CD4-positive, alpha-beta memory T cell (primary cell): ENCODE results near the gene OXCT2. TPM values are rescaled to one million over a fixed set of nuclear protein-coding genes. Genes with fewer than 3 reads are reported as not detected.

ENCODE experiments used
- CTCF ChIA-PET: fragments of 350-600 bp; sonication (Branson Sonifier 250); formaldehyde crosslinking; loops from one replicate; lab custom pipeline; 2021; ENCODE audit warnings: inconsistent platforms; ENCODE audit not compliant: partially characterized antibody; lab: Charles Lee
- POLR2A ChIA-PET: fragments of 350-600 bp; sonication (Branson Sonifier 250); formaldehyde crosslinking; loops from one replicate; lab custom pipeline; 2021; ENCODE audit not compliant: partially characterized antibody; lab: Charles Lee
- DNase-seq, 5 donors: peaks; one replicate each; pipeline versions ENCODE4 v3.0.0 to v3.0.0-alpha.2; 2020 to 2022; ENCODE audit warnings: mixed read lengths in 1 of 5
- H3K27ac ChIP-seq: one replicate; pipeline ENCODE4 v1.7.0; 2013; ENCODE audit warnings: low read depth, low read length
- H3K27me3 ChIP-seq: 2 replicates; pipeline ENCODE4 v1.7.0; 2013; ENCODE audit warnings: mild to moderate bottlenecking, low read length, moderate library complexity; ENCODE audit not compliant: insufficient read depth
- H3K36me3 ChIP-seq: 2 replicates; pipeline ENCODE4 v1.7.0; 2013; ENCODE audit warnings: mild to moderate bottlenecking, low read length, moderate library complexity; ENCODE audit not compliant: insufficient read depth
- H3K4me1 ChIP-seq: 2 replicates; pipeline ENCODE4 v1.7.0; 2013; ENCODE audit warnings: mild to moderate bottlenecking, low read length, moderate library complexity; ENCODE audit not compliant: insufficient read depth
- H3K4me3 ChIP-seq, 2 donors: one replicate each; pipeline ENCODE4 v1.7.0; 2013; ENCODE audit warnings: low read length in 2 of 2, mild to moderate bottlenecking in 1 of 2
- H3K9me3 ChIP-seq, 2 donors: one replicate each; pipeline ENCODE4 v1.7.0; 2013; ENCODE audit warnings: low read length in 2 of 2, control low read depth in 1 of 2; ENCODE audit not compliant: control insufficient read depth in 1 of 2
- H3K27ac Mint-ChIP-seq, 7 donors: one replicate each; pipeline ENCODE4 v1.8.0; 2020 to 2021; ENCODE audit warnings: mixed read lengths in 7 of 7, mild to moderate bottlenecking in 6 of 7, inconsistent platforms in 3 of 7, moderate library complexity in 3 of 7
- H3K27me3 Mint-ChIP-seq, 2 donors: one replicate each; pipeline ENCODE4 v1.8.0; 2020 to 2021; ENCODE audit warnings: mixed read lengths in 2 of 2
- H3K36me3 Mint-ChIP-seq, 2 donors: one replicate each; pipeline ENCODE4 v1.8.0; 2020 to 2021; ENCODE audit warnings: mixed read lengths in 2 of 2, inconsistent platforms in 1 of 2, mild to moderate bottlenecking in 1 of 2
- H3K4me1 Mint-ChIP-seq, 4 donors: one replicate each; pipeline ENCODE4 v1.8.0; 2020 to 2021; ENCODE audit warnings: mixed read lengths in 4 of 4, mild to moderate bottlenecking in 1 of 4
- H3K4me3 Mint-ChIP-seq, 8 donors: one replicate each; pipeline ENCODE4 v1.8.0; 2020 to 2021; ENCODE audit warnings: mixed read lengths in 8 of 8, mild to moderate bottlenecking in 7 of 8, moderate library complexity in 6 of 8, inconsistent platforms in 3 of 8
- H3K9me3 Mint-ChIP-seq, 8 donors: one replicate each; pipeline ENCODE4 v1.8.0; 2020 to 2021; ENCODE audit warnings: mixed read lengths in 8 of 8, mild to moderate bottlenecking in 5 of 8, inconsistent platforms in 3 of 8, moderate library complexity in 1 of 8
- intact Hi-C: fragments of 100-400 bp; cut with micrococcal nuclease; formaldehyde crosslinking; loops from one replicate; pipeline ENCODE4 v1.15.1; 2023
- polyA plus RNA-seq, 2 donors: library from polyadenylated mRNA; unstranded; fragments of 300-500 nt; fragmentation: Illumina TruSeq; gene quantifications; one replicate each; pipeline ENCODE4 v1.2.3, GENCODE V29; 2021
- total RNA-seq, 2 experiments: library from RNA; stranded (reverse); gene quantifications; one replicate each; pipeline ENCODE4 v1.2.3, GENCODE V29; 2021

The OXCT2 gene
- total and polyA plus RNA-seq, 4 experiments from 2014 or later: 0.36 TPM; not detected in 3

DNA sequence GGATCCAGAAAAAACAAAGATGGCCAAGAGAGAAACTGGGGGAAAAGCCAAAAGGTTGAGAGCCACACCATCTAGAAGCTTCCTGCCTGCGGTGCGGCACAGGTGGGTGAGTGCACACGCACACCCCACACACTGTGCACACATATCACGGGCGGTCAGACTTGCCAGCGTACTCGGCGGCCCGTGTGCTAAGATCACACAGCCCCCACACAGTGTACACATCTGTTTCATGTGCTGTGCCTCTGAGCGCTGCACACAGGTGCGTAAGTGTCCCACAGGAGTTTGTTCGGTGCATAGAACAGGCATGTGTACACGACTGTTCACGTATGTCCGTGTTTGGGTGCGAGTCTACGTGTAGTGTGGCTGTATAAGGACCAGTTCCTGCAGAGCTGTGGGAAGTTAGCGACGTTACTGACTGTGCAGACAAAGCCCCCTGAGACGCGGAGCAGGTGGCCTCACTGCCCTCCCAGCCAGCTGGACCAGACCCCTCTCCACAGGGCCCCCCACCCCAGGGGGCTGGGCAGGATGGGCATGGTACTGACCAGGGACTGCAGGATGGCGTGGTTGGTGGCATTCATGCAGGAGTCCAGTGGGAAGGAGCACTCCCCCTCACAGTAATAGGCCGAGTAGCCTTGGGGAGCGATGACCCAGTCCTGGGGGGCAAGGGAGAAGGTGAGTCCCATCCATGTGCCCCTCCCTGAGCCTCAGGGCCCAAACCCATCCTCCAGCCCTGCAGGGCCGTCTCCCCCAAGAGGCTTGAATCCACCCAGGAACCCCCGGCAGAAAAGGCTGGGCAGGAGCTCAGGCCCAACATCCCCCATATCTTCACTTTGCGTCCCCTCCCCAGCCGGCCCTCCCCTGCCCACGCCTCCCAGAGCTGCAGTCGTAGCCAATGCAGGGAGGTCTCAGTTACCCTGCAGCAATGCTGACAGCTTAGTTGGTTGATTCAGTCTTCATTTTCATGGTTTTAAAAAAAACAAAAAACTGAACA lies 8.3 kb downstream of the OXCT2 start:
- ChIA-PET POLR2A (no interaction called here), CTCF (no interaction called here)
- Mint-ChIP-seq H3K9me3 (no peaks in the 10 kb centered on the region), H3K27ac (no peak overlapping the region), H3K4me1 (no peaks in the 10 kb centered on the region), H3K27me3 (no peaks in the 10 kb centered on the region), H3K36me3 (peaks cover 24 to 28% of the 10 kb centered on the region in 2 donors), H3K4me3 (no peak overlapping the region)
- no peaks in the 10 kb centered on the region for H3K9me3 ChIP-seq
- no peaks in the 10 kb centered on the region for H3K27me3 ChIP-seq
- H3K4me3 ChIP-seq: no peak overlapping the region
- no peak overlapping the region for H3K27ac ChIP-seq
- no peaks in the 10 kb centered on the region for H3K4me1 ChIP-seq
- H3K36me3 ChIP-seq: no peaks in the 10 kb centered on the region
- no peak for DNase-seq
- intact Hi-C loops: no loop called here

DNA sequence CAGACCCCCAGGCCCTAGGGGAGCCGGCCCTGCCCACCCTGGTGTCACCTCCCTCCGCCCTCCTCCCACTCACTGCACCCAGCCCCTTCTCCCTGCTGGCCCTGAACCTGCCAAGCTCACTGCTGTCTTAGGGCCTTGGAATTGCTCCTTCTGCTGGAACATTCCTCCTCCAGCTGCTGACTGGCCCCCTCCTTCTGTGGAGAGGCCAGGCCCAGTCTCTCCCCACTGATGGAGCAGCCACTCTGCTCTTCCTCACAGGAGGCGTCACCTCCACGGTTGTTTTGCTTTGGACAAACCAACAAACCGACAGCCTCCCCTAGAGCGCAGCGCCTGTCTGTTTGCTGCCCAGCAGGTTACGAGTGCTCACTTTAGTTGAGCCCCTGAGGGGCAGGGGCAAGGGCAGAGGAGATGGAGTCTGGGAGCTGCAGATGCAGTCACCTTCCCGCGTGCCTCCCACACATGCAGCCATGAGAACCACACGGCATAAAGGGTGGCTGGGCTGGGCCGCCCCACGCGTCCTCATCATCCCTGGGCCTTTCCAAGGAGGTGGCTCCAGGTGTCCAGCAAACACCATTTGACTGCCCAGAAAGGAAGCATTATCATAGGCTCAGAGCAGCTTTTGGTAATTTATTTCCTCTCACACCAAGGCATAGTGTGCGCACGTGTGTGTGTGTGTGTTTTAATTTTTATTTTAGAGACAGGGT lies 9.4 kb downstream of the OXCT2 start:
- peaks cover 34 to 39% of the 10 kb centered on the region in 2 donors for H3K36me3 Mint-ChIP-seq
- CTCF ChIA-PET: interaction anchor here (0.5 to 1.1 kb wide), 2 partner anchors 37 to 155 kb away, joined by 3 read pairs; no protein-coding TSS in a partner anchor
- intact Hi-C loops: no loop called here
- no peaks in the 10 kb centered on the region for H3K27me3 ChIP-seq
- no peaks in the 10 kb centered on the region for H3K4me1 Mint-ChIP-seq
- H3K36me3 ChIP-seq: peaks cover 9% of the 10 kb centered on the region
- H3K9me3 Mint-ChIP-seq: no peaks in the 10 kb centered on the region
- no peak overlapping the region for H3K4me3 Mint-ChIP-seq
- H3K27ac Mint-ChIP-seq: no peak overlapping the region
- H3K9me3 ChIP-seq: no peaks in the 10 kb centered on the region
- DNase-seq: no peak
- POLR2A ChIA-PET: no interaction called here
- H3K4me3 ChIP-seq: no peak overlapping the region
- no peaks in the 10 kb centered on the region for H3K4me1 ChIP-seq
- no peaks in the 10 kb centered on the region for H3K27me3 Mint-ChIP-seq
- H3K27ac ChIP-seq: no peak overlapping the region

DNA sequence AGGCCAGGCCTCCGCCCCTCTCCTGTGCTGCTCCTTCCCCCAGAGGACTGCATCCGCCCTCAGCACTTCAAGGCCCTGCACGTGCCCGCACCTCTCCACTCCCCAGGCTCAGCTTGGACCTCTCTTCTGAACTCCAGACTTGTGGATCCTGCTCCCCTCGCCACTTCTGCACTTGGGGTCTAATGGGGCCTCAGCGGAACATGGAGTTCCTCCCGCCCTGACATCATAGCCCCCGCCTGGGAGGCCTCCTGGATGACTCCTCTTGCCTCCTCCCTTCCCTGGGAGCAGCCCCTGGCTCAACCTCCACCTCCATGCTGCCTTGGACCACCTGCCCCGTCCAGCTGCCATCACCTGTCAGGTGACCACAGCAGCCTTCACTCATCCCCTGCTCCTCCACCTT lies 10.1 kb downstream of the OXCT2 start:
- no peaks in the 10 kb centered on the region for H3K27me3 Mint-ChIP-seq
- intact Hi-C loops: no loop called here
- peaks cover 13% of the 10 kb centered on the region for H3K36me3 ChIP-seq
- ChIA-PET CTCF (interaction anchor here (1.1 kb wide), 1 partner anchor 38 kb away, joined by 3 read pairs; no protein-coding TSS in a partner anchor), POLR2A (no interaction called here)
- DNase-seq: no peak
- H3K4me3 Mint-ChIP-seq: no peak overlapping the region
- peak overlapping the region in 1 of 7 donors; percentile 46 for H3K27ac Mint-ChIP-seq
- no peak overlapping the region for H3K4me3 ChIP-seq
- no peaks in the 10 kb centered on the region for H3K4me1 Mint-ChIP-seq
- H3K9me3 ChIP-seq: no peaks in the 10 kb centered on the region
- no peaks in the 10 kb centered on the region for H3K27me3 ChIP-seq
- H3K4me1 ChIP-seq: no peaks in the 10 kb centered on the region
- H3K36me3 Mint-ChIP-seq: peaks cover 38 to 46% of the 10 kb centered on the region in 2 donors
- no peak overlapping the region for H3K27ac ChIP-seq
- no peaks in the 10 kb centered on the region for H3K9me3 Mint-ChIP-seq

DNA sequence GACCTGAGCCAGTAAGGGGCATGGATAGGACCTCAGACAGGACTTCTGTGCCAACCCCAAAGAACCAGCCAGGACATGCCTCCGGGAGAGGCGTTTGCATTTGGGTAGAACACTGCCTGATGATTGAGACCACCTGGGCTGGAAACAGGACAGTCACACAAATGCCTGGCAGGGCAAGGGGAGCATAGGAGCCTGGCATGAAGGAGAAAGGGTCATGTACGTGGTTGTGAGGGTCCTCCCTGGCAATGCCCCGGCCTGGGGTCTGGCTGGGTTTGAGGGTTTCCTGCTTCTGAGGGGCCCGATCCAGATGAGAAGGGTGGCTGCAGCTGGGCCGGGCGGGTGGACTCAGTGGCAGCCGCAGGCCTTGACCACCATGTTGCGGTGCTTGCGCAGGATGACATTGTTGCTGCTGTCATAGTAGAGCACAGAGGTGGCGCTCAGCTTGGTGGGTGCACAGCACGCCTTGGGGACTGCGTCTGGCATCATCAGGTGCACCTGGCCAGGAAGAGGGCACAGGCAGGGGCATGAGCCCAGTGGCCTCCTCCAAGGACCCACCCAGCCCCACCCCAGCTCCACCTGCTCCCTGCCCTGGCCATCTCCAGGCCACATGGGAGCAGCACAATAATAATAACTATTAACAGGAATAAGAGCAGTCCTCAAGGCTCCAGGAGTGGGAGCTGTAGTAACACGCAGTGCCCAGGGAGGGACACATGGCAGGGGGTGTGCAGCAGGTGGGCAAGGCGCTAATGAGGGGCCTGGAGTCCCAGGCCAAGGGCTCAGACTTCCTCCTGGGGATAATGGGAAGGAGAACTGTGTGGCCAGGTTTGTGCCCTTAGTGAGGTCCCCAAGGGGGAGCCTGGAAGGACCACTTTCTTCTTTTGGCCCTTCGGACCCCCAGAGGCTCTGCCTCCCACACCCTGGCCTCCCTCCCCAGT lies 10.8 kb downstream of the OXCT2 start:
- ChIA-PET CTCF (no interaction called here), POLR2A (no interaction called here)
- no peak overlapping the region for H3K4me3 ChIP-seq
- H3K27me3 ChIP-seq: no peaks in the 10 kb centered on the region
- Mint-ChIP-seq H3K27me3 (no peaks in the 10 kb centered on the region), H3K9me3 (no peaks in the 10 kb centered on the region), H3K27ac (no peak overlapping the region), H3K36me3 (peaks cover 38 to 47% of the 10 kb centered on the region in 2 donors), H3K4me3 (no peak overlapping the region), H3K4me1 (no peaks in the 10 kb centered on the region)
- H3K36me3 ChIP-seq: peaks cover 20% of the 10 kb centered on the region
- intact Hi-C loops: no loop called here
- no peaks in the 10 kb centered on the region for H3K9me3 ChIP-seq
- H3K27ac ChIP-seq: no peak overlapping the region
- no peaks in the 10 kb centered on the region for H3K4me1 ChIP-seq
- DNase-seq: no peak

DNA sequence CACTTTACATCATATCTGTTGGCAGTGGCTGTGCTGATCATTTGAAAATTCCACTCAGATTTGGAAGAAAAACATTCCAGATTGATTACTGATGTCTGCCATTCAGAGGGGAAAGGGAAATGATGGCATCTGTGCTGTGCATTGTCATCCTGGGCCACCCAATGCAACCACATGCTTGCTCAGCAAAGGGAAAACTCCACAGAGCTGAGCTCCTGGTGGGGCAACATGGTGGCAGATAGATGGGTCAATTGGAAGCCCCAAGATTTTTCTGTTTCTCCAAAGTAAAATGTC lies 11.8 kb downstream of the OXCT2 start:
- H3K27me3 ChIP-seq: no peaks in the 10 kb centered on the region
- Mint-ChIP-seq H3K4me3 (no peak overlapping the region), H3K4me1 (no peaks in the 10 kb centered on the region), H3K27me3 (no peaks in the 10 kb centered on the region), H3K36me3 (peaks cover 38 to 56% of the 10 kb centered on the region in 2 donors), H3K27ac (no peak overlapping the region), H3K9me3 (no peaks in the 10 kb centered on the region)
- H3K9me3 ChIP-seq: no peaks in the 10 kb centered on the region
- H3K27ac ChIP-seq: no peak overlapping the region
- intact Hi-C loops: no loop called here
- ChIA-PET POLR2A (no interaction called here), CTCF (no interaction called here)
- H3K4me1 ChIP-seq: no peaks in the 10 kb centered on the region
- H3K4me3 ChIP-seq: no peak overlapping the region
- H3K36me3 ChIP-seq: peaks cover 29% of the 10 kb centered on the region
- no peak for DNase-seq

DNA sequence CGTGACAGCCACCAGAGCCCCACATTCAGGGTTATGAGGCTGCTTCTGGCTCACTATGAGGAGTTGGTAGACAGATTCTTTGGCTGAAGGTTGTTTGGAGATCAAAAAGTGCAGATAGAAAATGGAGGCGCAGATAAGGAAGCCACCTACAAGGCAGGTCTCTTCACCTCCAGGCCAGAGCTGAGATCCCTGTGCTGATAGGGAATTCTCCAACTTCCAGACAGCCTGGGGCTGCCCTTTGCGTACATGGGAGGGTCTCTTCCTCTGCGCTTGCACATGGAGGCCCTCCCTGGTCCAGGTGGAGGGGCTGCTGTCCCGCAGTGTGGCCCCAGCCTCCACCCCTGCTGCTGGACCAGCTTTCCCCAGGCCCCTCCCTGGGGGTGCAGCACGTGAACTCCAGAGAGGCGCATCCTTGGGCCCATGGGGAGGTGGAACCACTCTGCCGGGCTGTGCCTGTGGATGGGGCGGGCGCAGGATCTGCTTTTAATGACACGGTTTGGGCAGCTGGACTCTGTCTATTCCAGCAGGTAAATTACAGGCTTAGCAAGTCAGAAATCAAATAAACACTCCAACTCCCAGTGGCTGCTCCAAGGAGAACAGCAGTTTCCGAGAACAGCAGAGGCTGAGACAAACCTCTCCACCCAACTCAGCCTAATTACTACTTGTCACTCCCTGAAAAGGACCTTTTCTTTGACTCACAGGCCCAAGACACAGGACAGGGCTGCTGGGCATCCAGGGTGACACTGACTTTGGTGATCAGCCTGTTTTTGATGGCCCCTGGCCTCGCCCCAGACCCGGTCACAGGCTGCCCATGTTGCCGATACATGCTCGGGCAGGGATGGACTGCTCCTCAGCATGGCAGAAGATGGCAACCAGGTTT lies 12.4 kb downstream of the OXCT2 start:
- CTCF ChIA-PET: no interaction called here
- H3K4me1 Mint-ChIP-seq: no peaks in the 10 kb centered on the region
- Histone ChIP-seq H3K4me3 (no peak overlapping the region), H3K36me3 (peaks cover 35% of the 10 kb centered on the region), H3K27ac (no peak overlapping the region), H3K9me3 (no peaks in the 10 kb centered on the region), H3K27me3 (no peaks in the 10 kb centered on the region), H3K4me1 (no peaks in the 10 kb centered on the region)
- no peak for DNase-seq
- POLR2A ChIA-PET: no interaction called here
- intact Hi-C loops: no loop called here
- no peaks in the 10 kb centered on the region for H3K9me3 Mint-ChIP-seq
- no peak overlapping the region for H3K27ac Mint-ChIP-seq
- H3K36me3 Mint-ChIP-seq: peaks cover 42 to 61% of the 10 kb centered on the region in 2 donors
- H3K4me3 Mint-ChIP-seq: no peak overlapping the region
- no peaks in the 10 kb centered on the region for H3K27me3 Mint-ChIP-seq
